Kidney capillary endothelial cell (primary cell): ENCODE results near the gene TSPEAR.
"Not testable (repeated sequence)": the region's sequence is repeated elsewhere in the genome, so short reads cannot be mapped to it uniquely, and the experiment has no call there.

Experiments
- DNase-seq: peaks from one replicate; pipeline ENCODE4 v3.0.0-alpha.2; 2018; ENCODE audit warnings: low spot score

Gene TSPEAR

DNA sequence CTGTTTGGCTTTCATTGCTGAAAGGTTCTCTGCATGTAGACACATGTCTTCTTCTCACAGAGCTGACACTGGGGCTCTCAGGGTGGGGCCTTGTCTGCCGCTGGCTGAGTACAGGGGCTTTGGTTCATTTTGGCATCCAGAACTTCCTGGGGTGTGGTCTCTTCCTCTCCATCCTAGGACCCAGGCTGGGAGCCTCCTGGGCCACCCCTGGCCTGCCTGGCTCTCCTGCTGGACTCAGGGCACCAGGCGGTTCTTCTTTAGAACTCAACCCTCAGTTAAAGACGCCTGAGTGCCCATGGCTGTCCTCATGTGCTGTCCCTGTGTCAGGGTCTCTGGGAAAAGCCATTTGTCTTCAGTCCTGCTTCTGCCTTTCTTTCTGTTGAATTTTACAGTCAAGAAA is 125.5 kb downstream of the TSPEAR start:
- no peak for DNase-seq

DNA sequence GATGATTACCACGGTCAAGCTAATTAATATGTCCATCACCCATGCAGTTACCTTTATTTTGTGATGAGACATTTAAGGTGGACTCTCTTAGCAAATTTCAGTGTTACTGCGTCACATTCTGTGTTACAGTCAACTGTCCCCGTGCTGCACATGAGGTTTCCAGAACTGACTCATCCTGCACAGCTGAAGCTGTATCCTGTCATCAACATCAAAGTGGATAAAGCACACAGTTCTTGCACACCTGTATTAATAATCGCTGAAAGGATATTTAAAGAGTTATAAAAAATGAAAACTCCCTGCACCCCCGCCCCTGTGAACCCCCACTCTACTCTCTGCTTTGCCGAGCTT is 127.6 kb downstream of the TSPEAR start:
- no peak for DNase-seq

DNA sequence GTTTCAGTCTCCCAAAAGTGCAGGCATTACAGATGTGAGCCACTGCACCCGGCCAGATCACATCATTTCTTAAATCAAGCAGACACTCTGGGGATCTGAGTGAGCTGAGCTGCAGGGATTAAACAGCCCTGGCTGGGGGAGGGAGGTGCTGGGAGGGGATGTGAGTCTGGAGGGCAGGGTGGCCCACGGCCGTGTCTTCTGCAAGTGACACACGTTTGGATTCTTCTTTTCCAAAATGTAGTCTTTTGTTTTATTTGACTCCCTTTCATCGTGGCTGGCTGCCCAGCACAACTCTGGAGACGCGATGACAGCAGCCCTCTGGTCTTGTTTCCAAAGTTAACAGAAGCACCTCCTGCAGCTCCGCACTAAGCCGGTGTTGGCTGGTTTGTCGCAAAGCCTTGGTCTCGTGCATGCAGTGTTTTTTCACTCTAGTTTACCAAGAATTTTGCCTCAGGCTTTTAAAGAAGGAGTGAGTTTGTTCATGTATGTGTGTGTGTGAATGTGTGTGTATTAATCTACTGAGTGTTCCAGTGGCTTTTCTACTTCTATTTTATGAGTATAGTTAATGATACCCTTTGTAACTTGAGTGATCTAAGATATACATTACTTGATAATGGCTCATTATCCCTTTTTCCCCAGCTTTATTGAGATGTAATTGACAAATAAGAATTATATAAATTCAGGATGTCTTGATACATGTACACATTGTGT is 128.1 kb downstream of the TSPEAR start:
- DNase-seq: no peak

DNA sequence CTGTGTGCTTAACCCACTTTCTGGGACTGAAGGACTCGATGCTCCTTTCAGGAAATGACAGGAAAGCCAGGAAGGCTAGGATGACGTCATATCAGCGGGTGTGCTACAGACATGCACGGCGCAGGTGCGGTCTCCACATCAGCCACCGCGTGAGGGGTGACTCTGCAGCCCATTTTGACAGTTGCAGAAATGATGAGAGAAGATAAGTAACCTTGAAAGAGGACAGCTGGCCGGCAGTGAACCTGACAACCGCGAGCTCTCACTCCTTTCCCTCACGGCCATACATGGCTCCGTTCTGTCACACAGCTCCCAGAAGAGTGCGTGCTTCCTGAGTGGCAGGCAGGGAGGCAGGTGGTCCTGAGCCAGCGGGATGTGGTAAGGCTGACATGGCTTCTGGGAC is 129.3 kb downstream of the TSPEAR start:
- no peak for DNase-seq

DNA sequence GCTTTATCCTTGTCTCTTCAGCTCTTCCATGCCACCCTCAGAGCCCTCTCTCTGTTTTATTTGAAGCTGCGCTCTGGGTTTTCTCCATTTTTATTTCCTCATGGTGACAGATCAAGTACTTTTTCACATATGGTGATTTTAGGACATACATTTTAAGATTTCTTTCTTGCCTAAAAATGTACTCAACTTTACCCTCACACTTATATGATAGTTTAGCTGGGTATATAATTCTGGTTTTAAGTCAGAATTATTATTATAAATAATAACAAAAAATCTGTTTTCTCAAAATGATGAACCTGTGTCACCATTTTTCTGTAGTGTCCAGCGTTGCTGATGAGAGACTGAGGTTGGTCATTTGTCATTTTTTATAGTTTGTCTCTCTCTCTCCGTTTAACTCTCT is 130.2 kb downstream of the TSPEAR start:
- DNase-seq: no peak

DNA sequence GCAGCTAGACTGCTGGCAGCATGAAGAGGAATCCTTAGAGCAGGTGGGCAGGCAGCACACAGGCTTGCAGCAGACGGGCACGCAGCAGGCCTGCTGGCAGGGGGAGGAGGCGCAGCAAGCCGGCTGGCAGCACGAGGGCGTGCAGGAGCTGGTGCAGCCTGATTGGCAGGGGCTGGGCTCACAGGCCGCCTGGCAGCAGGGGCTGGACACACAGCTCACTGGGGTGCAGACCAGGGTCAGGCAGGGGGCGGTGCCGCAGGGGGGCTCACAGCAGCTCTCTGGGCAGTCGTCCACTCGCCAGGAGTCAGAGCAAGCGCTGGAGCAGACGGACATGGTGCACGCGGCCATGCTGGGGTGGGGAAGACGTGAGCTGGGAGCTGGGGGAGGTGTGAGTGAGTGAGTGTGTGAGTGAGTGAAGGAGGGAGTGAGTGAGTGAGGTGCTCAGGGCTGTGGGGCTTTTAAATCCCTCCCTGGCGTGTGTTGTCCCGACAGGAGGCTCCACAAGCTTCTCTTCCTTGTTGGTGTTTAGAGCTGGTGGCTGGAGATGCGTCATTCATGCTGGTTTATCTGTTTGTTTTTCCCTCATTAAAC is 131.0 kb downstream of the TSPEAR start, which contains the start of gene KRTAP10-5:
KRTAP10-5 (minus strand) TSS at position 374 of the 591 bp plus-strand sequence; CDS start at position 348, 26 bp downstream.
- DNase-seq: not testable (repeated sequence)

DNA sequence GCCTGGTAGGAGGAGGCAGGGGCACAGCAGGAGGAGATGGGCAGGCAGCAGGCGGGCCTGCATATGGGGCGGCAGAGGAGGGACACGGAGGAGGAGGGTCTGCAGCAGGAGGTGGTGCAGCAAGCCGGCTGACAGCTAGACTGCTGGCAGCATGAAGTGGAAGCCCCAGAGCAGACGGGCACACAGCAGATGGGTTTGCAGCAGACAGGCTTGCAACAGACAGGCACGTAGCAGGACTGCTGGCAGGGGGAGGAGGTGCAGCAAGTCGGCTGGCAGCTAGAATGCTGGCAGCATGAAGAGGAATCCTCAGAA is 131.6 kb downstream of the TSPEAR start:
- no peak for DNase-seq

DNA sequence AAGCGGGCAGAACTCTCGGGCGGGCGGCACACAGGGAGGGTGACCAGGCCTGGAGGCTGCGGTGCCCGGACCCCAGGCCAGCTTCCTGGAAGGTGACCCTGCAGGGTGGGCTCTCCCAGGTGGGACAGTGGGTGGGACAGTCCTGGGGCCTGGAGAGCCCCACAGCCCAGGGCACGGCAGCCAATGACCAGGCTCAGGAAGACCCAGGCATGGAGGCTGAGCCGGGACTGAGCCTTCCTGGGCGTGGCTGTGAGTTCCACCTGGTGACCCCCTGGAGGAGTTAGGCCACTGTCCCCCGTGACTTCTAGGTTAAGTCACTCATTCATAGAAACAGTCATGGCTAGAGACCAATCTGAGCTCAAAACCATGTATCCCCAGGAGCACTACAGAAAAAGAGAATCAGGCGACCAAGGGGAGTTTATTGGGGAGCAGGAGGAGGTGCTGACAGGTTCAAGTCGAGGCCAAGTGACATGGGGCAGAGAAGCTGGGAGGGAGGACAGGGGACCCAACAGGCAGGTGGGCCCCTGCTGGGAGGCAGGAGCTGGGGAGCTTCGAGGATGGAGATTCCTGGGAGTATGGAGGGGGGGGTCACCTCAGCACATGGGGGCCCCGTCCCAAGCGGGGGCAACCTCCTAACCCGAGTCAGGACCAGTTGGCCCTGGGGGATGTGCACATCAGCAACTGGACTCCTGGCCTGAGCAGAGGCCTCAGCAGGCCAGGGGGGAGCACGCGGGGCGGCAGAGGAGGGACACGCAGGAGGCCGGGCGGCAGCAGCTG is 132.1 kb downstream of the TSPEAR start:
- DNase-seq: no peak

DNA sequence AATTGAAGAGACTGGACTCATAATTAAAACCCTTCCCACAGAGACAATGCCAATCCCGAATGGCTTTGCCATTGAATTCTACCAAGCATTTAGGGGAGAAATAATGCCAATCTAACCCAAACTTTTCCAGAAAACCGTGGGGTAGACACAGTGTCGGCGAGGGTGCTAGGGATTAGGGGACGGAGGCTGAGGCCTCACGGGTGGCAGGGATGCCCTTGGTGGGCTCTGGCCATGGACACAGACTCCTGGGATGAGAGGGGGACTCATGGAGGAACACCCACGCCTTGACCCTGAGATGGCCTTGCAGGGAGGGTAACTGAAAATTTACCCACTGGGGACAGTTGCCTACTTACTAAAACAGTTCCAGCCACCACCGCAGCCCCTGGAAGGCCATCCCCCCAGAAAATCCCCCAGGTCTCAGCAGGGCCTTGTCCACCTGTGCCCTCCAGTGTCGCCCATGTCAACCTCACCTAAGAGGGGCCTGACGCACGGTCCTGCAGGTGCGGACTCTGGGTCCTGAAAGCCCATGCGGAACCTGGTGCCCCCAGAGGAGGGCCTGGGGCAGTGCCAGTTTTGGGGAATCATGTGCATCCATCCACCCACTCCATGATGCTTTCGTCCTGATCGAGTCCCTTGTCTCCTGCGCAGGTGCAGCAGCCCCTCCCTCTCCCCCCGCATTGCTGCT is 132.9 kb downstream of the TSPEAR start:
- DNase-seq: no peak

DNA sequence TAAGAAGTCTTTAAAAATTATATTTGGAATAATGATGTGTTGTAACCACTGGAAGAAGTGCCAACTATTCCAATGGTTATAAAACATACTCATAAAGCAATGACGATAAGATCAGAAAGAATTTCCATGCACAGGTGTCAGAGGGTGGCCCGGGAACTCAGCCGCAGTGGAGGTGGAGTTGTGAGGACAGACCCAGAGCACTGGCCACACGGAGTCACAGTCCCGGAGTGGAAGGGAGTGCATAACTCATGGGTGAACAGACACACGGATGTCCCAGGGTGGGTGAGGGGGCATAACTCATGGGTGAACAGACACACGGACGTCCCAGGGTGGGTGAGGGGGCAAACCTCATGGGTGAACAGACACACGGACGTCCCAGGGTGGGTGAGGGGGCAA is 135.3 kb downstream of the TSPEAR start:
- DNase-seq: no peak

DNA sequence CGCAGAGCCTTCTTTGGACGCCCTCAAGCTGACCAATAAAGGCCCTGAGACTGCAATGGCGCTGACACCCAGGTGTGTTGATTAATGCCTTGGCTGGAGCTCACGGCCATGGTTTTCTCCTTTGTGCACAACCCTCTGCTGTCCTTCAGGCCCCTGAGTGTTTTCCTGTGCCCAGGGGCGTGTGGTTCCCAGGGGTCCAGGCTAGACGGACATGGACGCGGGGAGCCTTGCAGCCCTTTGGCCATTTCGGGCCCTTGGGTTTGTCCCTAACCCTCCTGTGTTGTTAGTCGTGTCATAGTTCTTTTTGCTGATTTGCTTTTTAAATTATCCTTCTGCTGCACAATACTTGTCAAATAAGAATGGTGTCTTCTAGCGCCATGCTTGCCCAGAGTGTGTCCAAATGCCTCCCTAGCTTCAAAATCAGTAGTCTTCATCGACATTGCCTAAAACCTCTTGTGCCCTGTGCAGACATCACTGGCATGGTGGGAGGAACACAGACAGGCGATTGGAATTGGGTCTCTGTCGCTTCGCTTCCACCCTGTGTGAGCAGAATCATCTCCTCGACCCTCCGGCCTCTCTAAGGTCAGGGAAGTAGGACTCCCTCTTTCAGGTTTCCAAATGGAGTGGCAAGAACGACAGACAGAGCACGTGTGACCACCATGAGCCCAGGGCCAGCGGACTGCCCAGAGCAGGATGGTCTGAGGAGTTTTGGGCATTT is 135.9 kb downstream of the TSPEAR start:
- DNase-seq: no peak

DNA sequence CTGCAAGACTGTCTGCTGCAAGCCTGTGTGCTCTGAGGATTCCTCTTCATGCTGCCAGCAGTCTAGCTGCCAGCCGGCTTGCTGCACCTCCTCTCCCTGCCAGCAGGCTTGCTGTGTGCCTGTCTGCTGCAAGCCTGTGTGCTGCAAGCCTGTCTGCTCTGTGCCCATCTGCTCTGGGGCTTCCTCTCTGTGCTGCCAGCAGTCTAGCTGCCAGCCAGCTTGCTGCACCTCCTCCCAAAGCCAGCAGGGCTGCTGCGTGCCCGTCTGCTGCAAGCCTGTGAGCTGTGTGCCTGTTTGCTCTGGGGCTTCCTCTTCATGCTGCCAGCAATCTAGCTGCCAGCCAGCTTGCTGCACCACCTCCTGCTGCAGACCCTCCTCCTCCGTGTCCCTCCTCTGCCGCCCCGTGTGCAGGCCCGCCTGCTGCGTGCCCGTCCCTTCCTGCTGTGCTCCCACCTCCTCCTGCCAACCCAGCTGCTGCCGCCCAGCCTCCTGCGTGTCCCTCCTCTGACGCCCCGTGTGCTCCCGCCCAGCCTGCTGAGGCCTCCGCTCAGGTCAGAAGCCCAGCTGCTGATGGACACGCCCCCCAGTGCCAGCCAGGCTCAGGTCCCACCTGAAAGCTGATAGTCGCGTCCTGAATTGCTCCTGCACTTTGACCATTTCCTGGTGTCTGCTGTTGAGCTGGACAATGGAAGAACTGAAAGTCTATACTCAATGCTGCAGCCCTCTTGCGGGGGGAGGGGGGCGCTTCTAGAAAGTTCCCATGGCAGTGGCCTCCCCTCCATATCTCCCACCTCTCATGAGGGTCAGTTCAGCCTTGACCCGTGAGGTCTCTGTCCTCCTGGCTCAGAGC is 136.7 kb downstream of the TSPEAR start:
- DNase-seq: no peak

DNA sequence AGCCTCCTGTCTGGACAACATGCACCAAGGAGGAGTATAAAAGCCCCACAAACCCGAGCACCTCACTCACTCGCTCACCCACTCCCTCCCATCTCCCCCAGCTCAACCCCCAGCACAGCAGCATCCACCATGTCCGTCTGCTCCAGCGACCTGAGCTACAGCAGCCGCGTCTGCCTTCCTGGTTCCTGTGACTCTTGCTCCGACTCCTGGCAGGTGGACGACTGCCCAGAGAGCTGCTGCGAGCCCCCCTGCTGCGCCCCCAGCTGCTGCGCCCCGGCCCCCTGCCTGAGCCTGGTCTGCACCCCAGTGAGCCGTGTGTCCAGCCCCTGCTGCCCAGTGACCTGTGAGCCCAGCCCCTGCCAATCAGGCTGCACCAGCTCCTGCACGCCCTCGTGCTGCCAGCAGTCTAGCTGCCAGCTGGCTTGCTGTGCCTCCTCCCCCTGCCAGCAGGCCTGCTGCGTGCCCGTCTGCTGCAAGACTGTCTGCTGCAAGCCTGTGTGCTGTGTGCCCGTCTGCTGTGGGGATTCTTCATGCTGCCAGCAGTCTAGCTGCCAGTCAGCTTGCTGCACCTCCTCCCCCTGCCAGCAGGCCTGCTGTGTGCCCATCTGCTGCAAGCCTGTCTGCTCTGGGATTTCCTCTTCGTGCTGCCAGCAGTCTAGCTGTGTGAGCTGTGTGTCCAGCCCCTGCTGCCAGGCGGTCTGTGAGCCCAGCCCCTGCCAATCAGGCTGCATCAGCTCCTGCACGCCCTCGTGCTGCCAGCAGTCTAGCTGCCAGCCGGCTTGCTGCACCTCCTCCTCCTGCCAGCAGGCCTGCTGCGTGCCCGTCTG is 137.5 kb downstream of the TSPEAR start, which contains the start of gene KRTAP10-4:
KRTAP10-4 (plus strand) TSS at position 100 of the 827 bp plus-strand sequence; CDS start at position 130, 30 bp downstream.
- DNase-seq: not testable (repeated sequence)

DNA sequence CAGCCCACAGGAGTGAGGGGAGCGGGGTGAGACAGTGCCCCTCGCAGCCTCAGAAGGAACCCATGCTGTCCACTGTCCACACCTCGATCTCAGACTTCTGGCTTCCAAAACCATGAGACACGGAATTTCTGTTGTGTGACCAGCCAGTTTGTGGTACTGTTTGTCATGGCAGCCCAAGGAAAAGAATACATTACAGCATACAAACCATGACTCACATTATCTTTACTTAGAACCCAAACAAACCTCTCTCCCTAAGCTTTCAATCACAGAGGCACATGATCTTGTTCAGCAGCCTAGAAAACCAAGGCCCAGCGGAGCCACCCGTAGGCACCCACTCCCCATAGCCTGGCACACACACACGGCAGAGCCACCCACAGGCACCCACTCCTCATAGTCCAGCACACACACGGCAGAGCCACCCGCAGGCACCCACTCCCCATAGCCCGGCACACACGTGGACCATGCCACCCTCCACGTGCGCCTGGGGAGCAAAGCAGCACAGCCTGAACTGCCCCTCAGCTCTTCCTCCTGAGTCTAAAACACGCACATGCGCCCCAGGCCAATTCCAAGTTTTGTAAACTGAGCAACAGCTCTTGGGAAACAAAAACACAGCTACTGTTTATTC is 138.3 kb downstream of the TSPEAR start:
- no peak for DNase-seq

DNA sequence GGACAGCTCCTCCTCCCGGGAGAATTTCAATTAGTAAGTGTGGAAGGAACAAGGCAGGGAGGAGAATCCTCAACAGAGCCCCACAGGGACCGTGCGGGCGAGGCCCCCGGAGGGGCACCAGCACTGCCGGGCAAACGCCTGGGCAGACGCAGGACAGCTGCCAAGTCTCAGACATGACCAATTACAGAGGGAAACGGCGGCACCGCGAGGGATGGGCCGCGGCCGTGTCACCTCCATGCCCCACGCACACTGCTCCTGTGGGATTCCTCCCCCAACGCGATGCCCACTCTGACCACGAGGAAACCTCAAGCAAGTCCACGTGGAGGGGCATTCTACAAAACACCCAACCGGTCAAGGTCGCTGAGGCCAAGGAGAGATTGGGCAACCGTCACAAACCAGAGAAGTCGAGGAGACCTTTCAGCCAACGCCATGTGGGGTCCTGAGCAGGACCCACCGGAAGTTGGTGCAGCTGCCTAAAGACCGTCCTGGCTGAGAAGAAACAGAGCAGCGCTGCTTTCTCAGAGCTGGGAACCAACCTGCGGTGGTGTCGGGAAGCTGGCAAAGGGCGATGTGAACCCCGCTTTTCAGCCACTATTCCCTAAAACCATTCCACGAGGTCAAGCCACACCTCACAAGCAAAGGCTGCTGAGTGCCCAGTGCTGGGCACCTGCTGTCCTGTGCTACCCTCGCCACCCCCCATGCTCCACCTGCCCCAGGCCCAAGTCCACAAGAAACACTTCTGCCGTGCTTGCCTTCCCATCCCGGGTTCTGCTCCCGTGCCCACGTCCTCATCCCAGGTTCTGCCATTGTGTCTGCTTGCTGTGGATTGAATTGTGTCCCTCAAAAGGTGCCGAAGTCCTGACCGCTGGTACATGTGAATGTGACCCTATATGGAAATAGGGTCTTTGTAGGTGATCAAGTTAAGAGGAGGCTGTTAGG is 139.3 kb downstream of the TSPEAR start:
- no peak for DNase-seq

DNA sequence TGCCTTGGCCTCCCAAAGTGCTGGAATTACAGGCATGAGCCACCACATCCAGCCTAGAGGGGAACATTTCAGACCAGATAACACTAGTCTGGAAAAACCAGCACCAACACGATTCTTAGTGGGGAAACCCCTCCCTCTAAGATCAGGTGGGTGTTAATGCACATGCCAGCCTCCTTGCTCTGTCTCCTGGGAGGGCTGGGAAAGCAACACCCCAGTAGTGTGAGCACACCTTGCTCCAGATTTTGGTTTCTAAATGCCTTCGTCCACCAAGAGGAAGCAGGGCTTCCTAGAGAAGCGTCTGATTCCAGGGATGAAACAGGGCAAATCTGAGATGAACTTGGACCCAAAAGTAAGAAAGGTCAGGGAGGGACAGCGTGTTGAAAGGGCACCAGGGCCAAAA is 140.1 kb downstream of the TSPEAR start:
- no peak for DNase-seq

DNA sequence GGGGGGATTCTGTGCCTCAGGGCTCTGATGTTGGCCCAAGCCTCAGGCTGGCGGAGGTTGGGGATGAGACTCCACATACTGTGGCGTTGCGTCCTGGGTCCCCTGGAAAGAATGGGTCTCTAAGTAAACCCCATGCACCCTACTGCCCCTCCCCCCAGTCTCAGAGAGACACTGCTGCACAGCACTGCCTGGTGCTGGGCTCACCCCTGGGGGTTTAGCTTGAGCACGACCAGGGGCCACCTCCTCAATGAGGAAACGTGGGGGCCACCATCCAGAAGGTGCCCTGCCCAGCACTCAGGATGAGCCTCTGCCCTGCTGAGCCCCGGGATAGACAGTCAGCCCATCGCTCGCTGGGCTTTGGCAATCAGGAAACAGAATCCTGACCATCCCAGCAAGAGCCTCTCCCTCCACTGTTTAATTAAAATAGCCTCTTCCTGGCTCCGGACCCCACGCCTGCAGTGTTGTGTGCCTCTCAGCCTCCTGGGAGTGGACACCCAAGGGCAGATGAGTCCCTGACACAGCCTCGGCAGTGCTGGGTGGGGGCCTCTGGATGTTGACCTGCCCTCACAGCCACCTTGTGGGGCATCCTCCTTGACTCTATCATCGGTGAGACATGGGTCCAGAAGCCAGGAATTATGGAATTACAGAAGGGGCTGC is 141.4 kb downstream of the TSPEAR start:
- no peak for DNase-seq
